AG09309 (cell line): ENCODE results near the gene TFCP2L1.

Experiments used
- DNase-seq: peaks from one replicate; pipeline ENCODE4 v3.0.0-alpha.2; 2010; ENCODE audit warnings: low read depth
- H3K4me3 ChIP-seq: 2 replicates; pipeline ENCODE4 v1.5.1; 2011; ENCODE audit warnings: mild to moderate bottlenecking, low read depth, low read length, moderate library complexity; ENCODE audit not compliant: control insufficient read depth
- CTCF ChIP-seq: IDR thresholded peaks from 2 replicates; pipeline ENCODE4 v1.5.1; 2011; ENCODE audit warnings: mild to moderate bottlenecking, low read depth, low read length, inconsistent platforms; ENCODE audit not compliant: insufficient read depth, control insufficient read depth; ENCODE audit errors: missing control alignments

TFCP2L1 gene

GRCh38 chr2:121282800-121283385 lies 2.1 kb downstream of the TFCP2L1 start:
- no peak for DNase-seq
- no peak overlapping the region for H3K4me3 ChIP-seq
- TF ChIP-seq CTCF, result no peak

GRCh38 chr2:121281694-121282093 lies 3.3 kb downstream of the TFCP2L1 start:
- no peak for TF ChIP-seq CTCF
- no peak overlapping the region for H3K4me3 ChIP-seq
- no peak for DNase-seq

- no peak for DNase-seq
- no peak overlapping the region for H3K4me3 ChIP-seq
- no peak for TF ChIP-seq CTCF
Measured at GRCh38 chr2:121281107-121281506, 3.9 kb downstream of the TFCP2L1 start.

- no peak overlapping the region for H3K4me3 ChIP-seq
- no peak for TF ChIP-seq CTCF
- DNase-seq, result no peak
Measured at GRCh38 chr2:121279476-121280220, 5.4 kb downstream of the TFCP2L1 start.

GRCh38 chr2:121276341-121276740 lies 8.7 kb downstream of the TFCP2L1 start:
- DNase-seq, result no peak
- TF ChIP-seq CTCF, result no peak
- H3K4me3 ChIP-seq, result no peak overlapping the region

GRCh38 chr2:121273116-121273515 lies 11.9 kb downstream of the TFCP2L1 start:
- no peak overlapping the region for H3K4me3 ChIP-seq
- no peak for DNase-seq
- TF ChIP-seq CTCF, result no peak
